Gastrocnemius medialis (tissue), 4 donors: ENCODE data around the gene ITIH1.

Experiments
- POLR2A ChIP-seq, 2 donors: fragments of 450-650 bp; IDR thresholded peaks; one replicate each; pipeline ENCODE4 v1.6.1; 2017; ENCODE audit warnings: antibody characterized with exemption in 2 of 2, mild to moderate bottlenecking in 2 of 2, moderate library complexity in 2 of 2
- TF ChIP-seq, protein P1 (sequence below), 5 experiments: fragments of 450-650 bp in 3 of 5; fragments of 200-600 bp in 2 of 5; sonication (generic) in 2 of 5; IDR thresholded peaks in 4 of 5; conservative IDR thresholded peaks in 1 of 5; 1 replicate in 4 of 5; 2 replicates in 1 of 5; pipeline ENCODE4 v1.5.1; 2016 to 2019; ENCODE audit warnings: antibody characterized with exemption in 5 of 5, mild to moderate bottlenecking in 3 of 5, moderate library complexity in 3 of 5

DNA sequence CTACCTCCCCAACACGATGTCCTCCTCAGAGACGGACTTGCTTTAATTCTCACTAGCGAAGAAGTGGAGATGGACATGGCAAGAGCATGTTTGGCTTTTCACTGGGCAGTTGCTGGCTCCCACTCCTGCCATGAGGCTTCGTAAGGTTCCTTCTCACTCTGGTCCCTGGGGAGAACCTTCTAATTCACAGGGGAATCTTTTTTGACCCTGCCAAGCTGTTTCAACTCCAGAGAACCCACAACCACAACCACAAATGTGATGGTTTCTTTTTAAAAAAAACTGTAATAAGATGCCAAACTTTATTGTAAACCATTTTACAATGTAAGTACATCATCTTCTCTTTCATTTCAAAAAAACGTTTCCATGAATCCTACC, 59.1 kb downstream of the ITIH1 start:
- no peak for TF ChIP-seq POLR2A (IDR thresholded peaks at IDR 0.05)
- TF ChIP-seq, protein P1, sequence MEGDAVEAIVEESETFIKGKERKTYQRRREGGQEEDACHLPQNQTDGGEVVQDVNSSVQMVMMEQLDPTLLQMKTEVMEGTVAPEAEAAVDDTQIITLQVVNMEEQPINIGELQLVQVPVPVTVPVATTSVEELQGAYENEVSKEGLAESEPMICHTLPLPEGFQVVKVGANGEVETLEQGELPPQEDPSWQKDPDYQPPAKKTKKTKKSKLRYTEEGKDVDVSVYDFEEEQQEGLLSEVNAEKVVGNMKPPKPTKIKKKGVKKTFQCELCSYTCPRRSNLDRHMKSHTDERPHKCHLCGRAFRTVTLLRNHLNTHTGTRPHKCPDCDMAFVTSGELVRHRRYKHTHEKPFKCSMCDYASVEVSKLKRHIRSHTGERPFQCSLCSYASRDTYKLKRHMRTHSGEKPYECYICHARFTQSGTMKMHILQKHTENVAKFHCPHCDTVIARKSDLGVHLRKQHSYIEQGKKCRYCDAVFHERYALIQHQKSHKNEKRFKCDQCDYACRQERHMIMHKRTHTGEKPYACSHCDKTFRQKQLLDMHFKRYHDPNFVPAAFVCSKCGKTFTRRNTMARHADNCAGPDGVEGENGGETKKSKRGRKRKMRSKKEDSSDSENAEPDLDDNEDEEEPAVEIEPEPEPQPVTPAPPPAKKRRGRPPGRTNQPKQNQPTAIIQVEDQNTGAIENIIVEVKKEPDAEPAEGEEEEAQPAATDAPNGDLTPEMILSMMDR (IDR thresholded peaks at IDR 0.05 in 4 of 5, conservative IDR thresholded peaks at IDR 0.05 in 1 of 5), result no peak
